ENCODE results near the gene FAM78A.
"Not testable (repeated sequence)": the region's sequence is repeated elsewhere in the genome, so short reads cannot be mapped to it uniquely, and the experiment has no call there.

The FAM78A gene

DNA sequence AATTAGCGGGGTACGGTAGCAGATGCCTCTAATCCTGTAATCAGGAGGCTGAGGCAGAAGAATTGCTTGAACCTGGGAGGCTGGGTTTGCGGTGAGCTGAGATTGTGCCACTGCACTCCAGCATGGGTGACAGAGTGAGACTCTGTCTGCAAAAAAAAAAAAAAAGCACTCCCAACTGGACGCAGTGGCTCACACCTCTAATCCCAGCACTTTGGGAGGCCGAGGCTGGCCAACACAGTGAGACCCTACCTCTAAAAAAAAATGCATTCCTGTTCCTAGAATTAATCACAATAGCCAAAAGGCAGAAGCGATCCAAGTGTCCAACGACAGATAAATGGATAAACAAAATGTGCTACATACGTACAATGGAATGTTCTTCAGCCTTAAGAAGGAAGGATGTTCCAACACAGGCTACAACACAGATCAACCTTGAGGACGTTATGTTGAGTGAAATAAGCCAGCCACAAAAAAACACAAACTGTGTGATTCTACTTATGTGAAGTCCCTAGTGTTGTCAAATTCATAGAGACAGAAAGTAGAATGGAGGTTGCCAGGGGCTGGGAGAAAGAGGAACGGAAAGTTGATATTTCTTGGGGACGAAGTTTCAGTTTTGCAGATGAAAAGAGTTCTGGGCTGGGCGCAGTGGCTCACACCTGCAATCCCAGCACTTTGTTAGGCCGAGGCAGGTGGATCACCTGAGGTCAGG lies 13.8 kb downstream of the FAM78A start:
- no peak for DNase-seq

DNA sequence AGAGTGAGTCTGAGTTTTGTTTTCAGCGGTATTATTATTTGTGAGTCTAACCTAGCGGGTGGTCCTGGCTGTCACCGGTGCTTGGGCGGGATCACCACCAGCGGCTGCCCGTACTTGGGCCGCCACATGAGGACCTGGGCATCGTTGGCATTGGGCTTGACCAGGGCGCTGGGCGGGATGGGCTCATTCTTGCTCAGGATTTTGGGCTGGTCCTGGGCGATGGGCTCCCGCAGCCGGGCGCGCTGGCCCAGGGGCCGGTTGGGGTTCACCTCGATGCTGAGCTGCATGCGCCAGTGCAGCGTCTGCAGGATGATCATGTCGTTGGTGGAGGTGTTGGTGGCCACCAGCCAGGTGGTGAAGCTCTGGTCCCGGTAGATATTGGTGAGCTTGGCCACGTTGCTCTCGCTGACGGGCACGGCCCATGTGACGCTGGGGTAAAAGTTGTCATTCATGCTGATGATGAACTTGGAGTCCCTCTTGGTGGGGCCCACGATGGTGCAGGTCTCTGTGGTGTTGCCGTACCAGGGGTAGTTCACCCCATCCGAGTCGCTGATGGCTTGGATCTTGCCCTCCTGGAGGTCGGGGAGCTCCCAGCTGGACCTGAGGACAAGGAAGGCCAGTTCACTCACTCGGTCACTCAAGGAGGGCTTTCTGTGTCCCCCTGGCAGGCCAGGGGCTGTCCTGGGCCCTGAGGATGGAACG lies 15.4 kb downstream of the FAM78A start:
- DNase-seq, result no peak

GRCh38 chr9:131259916-131260597 lies 16.3 kb downstream of the FAM78A start:
- DNase-seq, result no peak

DNA sequence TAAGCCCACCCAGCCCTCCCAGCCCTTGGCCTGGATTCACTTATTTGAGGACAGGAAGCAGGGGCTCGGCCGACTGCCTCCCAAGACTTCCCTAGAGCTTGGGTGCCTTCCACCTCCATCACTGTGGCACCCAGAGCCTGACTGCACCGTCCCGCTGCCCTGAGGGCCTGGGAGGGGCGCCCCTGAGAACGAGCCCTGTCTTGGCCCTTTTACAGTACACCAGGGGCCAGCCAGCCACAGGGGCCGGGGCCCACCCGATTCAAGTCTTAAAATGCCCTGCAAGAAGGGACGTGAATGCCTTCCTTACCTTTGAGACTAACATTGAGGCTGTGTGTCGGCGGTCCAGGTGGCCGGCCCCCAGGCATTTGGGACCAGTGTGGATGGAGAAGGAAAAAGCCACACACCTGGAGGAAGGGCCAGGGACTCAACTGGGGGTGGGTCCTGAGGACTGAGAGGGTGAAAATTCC lies 16.8 kb downstream of the FAM78A start:
- no peak for DNase-seq

- no peak for DNase-seq
Observed at GRCh38 chr9:131258698-131259431, 17.4 kb downstream of the FAM78A start.

GRCh38 chr9:131258186-131258585 lies 18.1 kb downstream of the FAM78A start:
- DNase-seq, result no peak

- no peak for DNase-seq
Observed at GRCh38 chr9:131257266-131258025, 18.9 kb downstream of the FAM78A start.

GRCh38 chr9:131255676-131256197 lies 20.6 kb downstream of the FAM78A start:
- DNase-seq, result no peak

DNA sequence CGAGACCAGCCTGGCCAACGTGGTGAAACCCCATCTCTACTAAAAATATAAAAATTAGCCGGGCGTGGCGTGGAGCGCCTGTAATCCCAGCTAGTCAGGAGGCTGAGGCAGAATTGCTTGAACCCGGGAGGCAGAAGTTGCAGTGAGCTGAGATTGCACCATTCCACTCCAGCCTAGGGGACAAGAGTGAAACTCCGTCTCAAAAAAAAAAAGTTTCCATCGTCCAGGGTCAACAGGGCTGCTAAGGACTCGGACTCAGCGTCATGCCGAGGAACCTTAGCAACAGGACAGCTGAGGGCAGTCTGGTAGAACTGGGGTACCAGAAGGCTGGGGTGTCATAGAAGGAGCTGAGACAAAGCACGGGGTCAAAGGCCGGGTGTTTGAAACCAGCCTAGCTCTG lies 21.7 kb downstream of the FAM78A start:
- no peak for DNase-seq

DNA sequence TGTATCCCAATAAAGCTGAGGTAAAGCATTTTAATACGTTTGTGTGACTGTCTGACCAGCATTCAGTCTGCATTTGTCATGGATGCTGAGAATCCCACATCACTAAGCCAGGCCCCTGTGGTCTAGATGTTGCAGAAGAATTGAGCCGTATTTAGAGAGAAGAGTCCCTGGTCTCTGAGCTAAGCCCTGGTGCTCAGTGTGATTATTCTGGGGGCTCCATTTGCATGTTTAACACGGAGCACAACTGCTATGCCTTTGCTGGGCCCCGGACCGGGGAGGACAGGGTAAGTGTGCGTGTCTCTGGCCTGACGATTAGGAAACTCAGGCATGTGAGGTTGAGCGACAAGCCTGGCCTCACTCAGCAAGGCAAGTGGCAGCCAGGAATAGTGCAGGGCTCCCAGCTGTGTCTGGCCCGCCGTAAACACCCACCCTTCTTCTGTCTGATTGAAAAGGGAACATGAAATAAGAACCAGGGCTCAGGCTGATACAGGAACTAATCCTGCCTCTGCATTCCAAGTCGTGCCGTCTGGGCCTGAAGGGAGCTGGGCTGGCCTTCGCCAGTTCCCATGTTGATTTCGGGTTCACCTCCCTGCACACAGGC lies 22.3 kb downstream of the FAM78A start:
- no peak for DNase-seq

DNA sequence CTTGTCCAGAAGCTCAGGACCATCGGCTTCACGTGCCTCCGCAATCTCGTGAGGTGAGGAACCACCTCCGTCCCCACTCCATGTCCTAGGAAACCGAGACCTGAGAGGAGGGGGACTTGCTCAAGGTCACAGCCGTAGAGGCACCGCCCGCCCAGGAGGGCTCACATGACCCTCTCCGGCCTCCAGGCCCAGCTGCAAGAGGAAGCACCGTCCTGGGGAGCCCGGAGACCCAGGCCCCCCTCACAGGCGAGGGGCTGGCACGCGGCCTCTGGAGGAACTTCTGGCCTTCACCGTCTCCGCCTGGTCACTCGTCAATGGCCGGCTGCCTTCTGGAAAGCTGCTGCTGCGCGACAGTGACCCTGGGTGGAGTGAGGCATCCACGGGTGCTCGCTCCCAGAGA lies 24.2 kb downstream of the FAM78A start:
- DNase-seq, result no peak

GRCh38 chr9:131246618-131247017 lies 29.7 kb downstream of the FAM78A start:
- DNase-seq, result no peak

DNA sequence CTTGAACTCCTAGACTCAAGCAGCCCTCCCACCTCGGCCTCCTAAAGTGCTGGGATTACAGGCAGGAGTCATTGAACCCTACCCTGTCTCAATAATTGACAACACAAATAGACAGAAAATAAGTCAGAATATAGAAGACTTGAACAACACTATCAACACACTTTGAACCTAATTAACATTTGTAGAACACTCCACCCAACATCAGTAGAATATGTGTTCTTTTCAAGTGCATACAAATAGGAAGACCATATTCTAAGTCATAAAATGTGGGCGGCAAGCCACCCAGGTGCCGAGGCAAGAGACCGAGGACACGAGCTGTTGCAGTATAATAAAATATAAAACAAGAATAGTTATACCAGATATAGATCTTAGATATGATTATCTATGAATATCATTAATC lies 32.0 kb downstream of the FAM78A start:
- not testable (repeated sequence) for DNase-seq

- no peak for DNase-seq
Observed at GRCh38 chr9:131240047-131240921, 36.0 kb downstream of the FAM78A start.

DNA sequence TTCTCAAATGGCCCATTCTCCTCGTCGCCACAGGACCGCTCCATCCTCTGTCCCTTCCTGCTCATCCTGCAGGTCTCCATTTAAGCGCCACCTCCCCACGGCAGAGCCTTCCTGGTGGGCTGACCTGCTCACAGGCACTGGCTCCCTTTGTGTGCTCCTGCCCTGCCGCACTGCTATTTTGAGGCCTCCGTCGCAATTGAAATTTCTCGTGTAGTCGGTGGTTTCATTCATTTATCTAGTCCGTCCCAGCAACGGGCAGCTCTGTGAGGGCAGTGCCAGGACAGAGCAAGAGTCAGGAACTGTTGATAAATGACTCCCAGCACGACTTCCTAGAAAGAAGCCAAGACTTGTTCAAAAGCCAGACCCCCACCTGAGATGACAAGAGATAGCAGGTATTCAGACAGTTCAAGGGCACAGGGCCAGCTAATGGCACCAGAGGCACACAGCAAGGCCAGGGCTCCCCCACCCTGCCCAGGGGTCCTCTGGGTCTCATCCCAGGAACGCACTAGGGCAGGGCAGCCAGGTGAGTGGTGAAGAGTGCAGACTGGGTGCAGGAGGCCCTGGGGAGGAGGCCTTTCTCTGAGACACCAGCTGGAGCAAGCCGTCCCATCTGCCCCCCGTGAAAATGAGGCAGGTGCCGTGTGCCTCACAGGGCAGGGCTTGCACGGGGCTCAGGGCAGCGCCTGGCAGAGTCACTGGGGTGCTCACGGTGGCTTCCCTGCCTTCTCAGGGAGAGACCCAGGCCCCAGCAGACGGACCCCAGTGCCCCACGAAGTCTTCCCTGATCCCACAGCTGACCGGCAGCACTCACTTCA lies 36.9 kb downstream of the FAM78A start:
- DNase-seq, result no peak

GRCh38 chr9:131238402-131239021 lies 37.8 kb downstream of the FAM78A start:
- peak; percentile 27 for DNase-seq

- DNase-seq, result peak; percentile 27
Observed at GRCh38 chr9:131237931-131238401, 38.3 kb downstream of the FAM78A start.

GRCh38 chr9:131237291-131237690 lies 39.0 kb downstream of the FAM78A start:
- DNase-seq, result no peak

DNA sequence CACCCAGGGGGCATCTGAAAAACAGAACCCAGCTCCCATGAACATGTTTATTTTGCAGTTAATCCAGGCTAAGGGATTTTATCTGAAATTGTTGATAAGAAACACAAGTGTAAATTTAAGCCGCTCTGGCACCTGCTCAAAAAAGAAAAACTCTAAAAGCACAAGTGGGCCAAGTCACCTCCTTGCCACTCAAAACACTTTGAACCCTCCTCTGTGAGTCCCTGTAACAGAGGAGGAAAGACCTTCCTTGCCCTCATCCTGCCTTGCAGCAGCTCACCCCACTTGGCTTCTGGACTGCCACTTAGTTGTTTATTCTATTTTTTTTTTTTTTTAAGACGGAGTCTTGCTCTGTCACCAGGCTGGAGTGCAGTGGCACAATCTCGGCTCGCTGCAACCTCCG lies 39.5 kb downstream of the FAM78A start:
- DNase-seq, result no peak
